WTC11 (cell line): ENCODE results near the gene SPATA46. TPM values are rescaled to one million over a fixed set of nuclear protein-coding genes. Genes with fewer than 3 reads are reported as not detected.
A peak's percentile ranks its signal among the peaks of the same experiment; 100 is the strongest.

ENCODE experiments used
- ATAC-seq: fragments of 200-7000 bp; cut with Tn5 transposase; 2 replicates; pipeline ENCODE4 v1.10.0; 2021; ENCODE audit warnings: mild to moderate bottlenecking, moderate library complexity
- CTCF ChIA-PET: fragments of 300-600 bp; sonication (Branson Sonifier 250); formaldehyde crosslinking; loops from one replicate; lab custom pipeline; 2021; ENCODE audit warnings: antibody characterized with exemption; lab: Charles Lee
- POLR2A ChIA-PET: fragments of 350-600 bp; sonication (Branson Sonifier 250); formaldehyde crosslinking; loops from one replicate; lab custom pipeline; 2021; ENCODE audit warnings: antibody characterized with exemption; lab: Charles Lee
- DNase-seq: peaks from one replicate; pipeline ENCODE4 v3.0.0; 2021; ENCODE audit warnings: low spot score
- H3K27ac Mint-ChIP-seq: 2 replicates; pipeline ENCODE4 v1.8.0; 2021; ENCODE audit warnings: mixed read lengths
- H3K27me3 Mint-ChIP-seq: 2 replicates; pipeline ENCODE4 v1.8.0; 2021; ENCODE audit warnings: low read depth, mild to moderate bottlenecking, moderate library complexity, mixed read lengths
- H3K36me3 Mint-ChIP-seq: 2 replicates; pipeline ENCODE4 v1.8.0; 2021; ENCODE audit warnings: mixed read lengths
- H3K4me1 Mint-ChIP-seq: 2 replicates; pipeline ENCODE4 v1.8.0; 2022; ENCODE audit warnings: mixed read lengths
- H3K4me3 Mint-ChIP-seq: 2 replicates; pipeline ENCODE4 v1.8.0; 2021; ENCODE audit warnings: mild to moderate bottlenecking, moderate library complexity, mixed read lengths
- H3K9me3 Mint-ChIP-seq: 2 replicates; pipeline ENCODE4 v1.8.0; 2021; ENCODE audit warnings: mixed read lengths
- ATF1 ChIP-seq: sonication (generic); formaldehyde crosslinking; IDR thresholded peaks from 2 replicates; pipeline ENCODE4 v1.8.1; 2023; ENCODE audit warnings: mild to moderate bottlenecking, moderate library complexity, missing genetic modification reagents
- FOXJ3 ChIP-seq: sonication (generic); formaldehyde crosslinking; IDR thresholded peaks from 2 replicates; pipeline ENCODE4 v1.9.0; 2021; ENCODE audit warnings: missing genetic modification reagents, mild to moderate bottlenecking, borderline replicate concordance
- FOXP1 ChIP-seq: sonication (generic); formaldehyde crosslinking; IDR thresholded peaks from 2 replicates; pipeline ENCODE4 v1.8.0; 2022; ENCODE audit warnings: missing genetic modification reagents, mild to moderate bottlenecking, moderate library complexity, borderline replicate concordance
- GRHL2 ChIP-seq: fragments of 250-450 bp; sonication (Bioruptor Pico); IDR thresholded peaks from 2 replicates; pipeline ENCODE4 v1.8.0; 2022; ENCODE audit warnings: mild to moderate bottlenecking, moderate library complexity; ENCODE audit not compliant: insufficient replicate concordance, severe bottlenecking
- HMGA2 ChIP-seq: fragments of 250-450 bp; sonication (Bioruptor Pico); IDR thresholded peaks from 2 replicates; pipeline ENCODE4 v1.4.0; 2021; ENCODE audit warnings: mild to moderate bottlenecking, moderate library complexity
- JAZF1 ChIP-seq: fragments of 250-450 bp; sonication (Bioruptor Pico); IDR thresholded peaks from 2 replicates; pipeline ENCODE4 v1.9.0; 2021; ENCODE audit warnings: moderate library complexity, mild to moderate bottlenecking, inconsistent platforms
- MYBL2 ChIP-seq: sonication (generic); formaldehyde crosslinking; IDR thresholded peaks from 2 replicates; pipeline ENCODE4 v1.8.1; 2023; ENCODE audit warnings: mild to moderate bottlenecking, moderate library complexity, missing genetic modification reagents
- NR2C2 ChIP-seq: sonication (generic); formaldehyde crosslinking; IDR thresholded peaks from 2 replicates; pipeline ENCODE4 v1.8.0; 2022; ENCODE audit warnings: mild to moderate bottlenecking, missing genetic modification reagents
- RELA ChIP-seq: sonication (generic); formaldehyde crosslinking; IDR thresholded peaks from 2 replicates; pipeline ENCODE4 v1.8.1; 2022; ENCODE audit warnings: missing genetic modification reagents, mild to moderate bottlenecking, borderline replicate concordance
- RORB ChIP-seq: fragments of 250-450 bp; sonication (Bioruptor Pico); IDR thresholded peaks from 2 replicates; pipeline ENCODE4 v1.9.0; 2021; ENCODE audit warnings: mild to moderate bottlenecking
- SP1 ChIP-seq: sonication (generic); formaldehyde crosslinking; conservative IDR thresholded peaks from 2 replicates; pipeline ENCODE4 v1.8.1; 2022; ENCODE audit warnings: missing genetic modification reagents
- TCF7 ChIP-seq: sonication (generic); formaldehyde crosslinking; IDR thresholded peaks from 2 replicates; pipeline ENCODE4 v1.8.0; 2022; ENCODE audit warnings: mild to moderate bottlenecking, low read depth, missing genetic modification reagents, moderate library complexity
- TEAD1 ChIP-seq: sonication (generic); formaldehyde crosslinking; IDR thresholded peaks from 2 replicates; pipeline ENCODE4 v1.8.0; 2022; ENCODE audit warnings: mild to moderate bottlenecking, missing genetic modification reagents
- TEAD4 ChIP-seq: sonication (generic); formaldehyde crosslinking; IDR thresholded peaks from 2 replicates; pipeline ENCODE4 v1.8.0; 2022; ENCODE audit warnings: mild to moderate bottlenecking, missing genetic modification reagents
- TP53 ChIP-seq: sonication (generic); formaldehyde crosslinking; IDR thresholded peaks from 2 replicates; pipeline ENCODE4 v1.8.1; 2023; ENCODE audit warnings: mild to moderate bottlenecking, missing genetic modification reagents
- ZNF263 ChIP-seq: sonication (generic); formaldehyde crosslinking; IDR thresholded peaks from 2 replicates; pipeline ENCODE4 v1.8.1; 2022; ENCODE audit warnings: low read depth, mild to moderate bottlenecking, moderate library complexity, missing genetic modification reagents
- ZNF317 ChIP-seq: sonication (generic); formaldehyde crosslinking; IDR thresholded peaks from 2 replicates; pipeline ENCODE4 v1.8.1; 2023; ENCODE audit warnings: low read depth, mild to moderate bottlenecking, moderate library complexity, missing genetic modification reagents, borderline replicate concordance
- ZNF396 ChIP-seq: fragments of 250-450 bp; sonication (Bioruptor Pico); IDR thresholded peaks from 2 replicates; pipeline ENCODE4 v1.8.0; 2021; ENCODE audit warnings: mild to moderate bottlenecking, moderate library complexity, borderline replicate concordance
- total RNA-seq: library from RNA; stranded (reverse); gene quantifications from 3 replicates; pipeline ENCODE4 v1.2.3, GENCODE V29; 2021
- TF ChIP-seq, protein P1 (sequence below): sonication (generic); formaldehyde crosslinking; IDR thresholded peaks from 2 replicates; pipeline ENCODE4 v1.8.1; 2022; ENCODE audit warnings: low read depth, mild to moderate bottlenecking, moderate library complexity, missing genetic modification reagents, borderline replicate concordance
- TF ChIP-seq, protein P2 (sequence below): sonication (generic); formaldehyde crosslinking; IDR thresholded peaks from 2 replicates; pipeline ENCODE4 v1.8.0; 2023; ENCODE audit warnings: missing genetic modification reagents, mild to moderate bottlenecking, borderline replicate concordance
- TF ChIP-seq, protein P3 (sequence below): fragments of 200-600 bp; IDR thresholded peaks from 2 replicates; pipeline ENCODE4 v1.8.0; 2022; ENCODE audit warnings: antibody characterized with exemption
- TF ChIP-seq, protein P4 (sequence below): sonication (generic); formaldehyde crosslinking; IDR thresholded peaks from 2 replicates; pipeline ENCODE4 v1.8.1; 2022; ENCODE audit warnings: low read depth, missing genetic modification reagents, borderline replicate concordance
- TF ChIP-seq, protein P5 (sequence below): sonication (generic); formaldehyde crosslinking; IDR thresholded peaks from 2 replicates; pipeline ENCODE4 v1.8.1; 2023; ENCODE audit warnings: mild to moderate bottlenecking, missing genetic modification reagents

Gene SPATA46
- total RNA-seq, 1 experiment from 2014 or later, result not detected

DNA sequence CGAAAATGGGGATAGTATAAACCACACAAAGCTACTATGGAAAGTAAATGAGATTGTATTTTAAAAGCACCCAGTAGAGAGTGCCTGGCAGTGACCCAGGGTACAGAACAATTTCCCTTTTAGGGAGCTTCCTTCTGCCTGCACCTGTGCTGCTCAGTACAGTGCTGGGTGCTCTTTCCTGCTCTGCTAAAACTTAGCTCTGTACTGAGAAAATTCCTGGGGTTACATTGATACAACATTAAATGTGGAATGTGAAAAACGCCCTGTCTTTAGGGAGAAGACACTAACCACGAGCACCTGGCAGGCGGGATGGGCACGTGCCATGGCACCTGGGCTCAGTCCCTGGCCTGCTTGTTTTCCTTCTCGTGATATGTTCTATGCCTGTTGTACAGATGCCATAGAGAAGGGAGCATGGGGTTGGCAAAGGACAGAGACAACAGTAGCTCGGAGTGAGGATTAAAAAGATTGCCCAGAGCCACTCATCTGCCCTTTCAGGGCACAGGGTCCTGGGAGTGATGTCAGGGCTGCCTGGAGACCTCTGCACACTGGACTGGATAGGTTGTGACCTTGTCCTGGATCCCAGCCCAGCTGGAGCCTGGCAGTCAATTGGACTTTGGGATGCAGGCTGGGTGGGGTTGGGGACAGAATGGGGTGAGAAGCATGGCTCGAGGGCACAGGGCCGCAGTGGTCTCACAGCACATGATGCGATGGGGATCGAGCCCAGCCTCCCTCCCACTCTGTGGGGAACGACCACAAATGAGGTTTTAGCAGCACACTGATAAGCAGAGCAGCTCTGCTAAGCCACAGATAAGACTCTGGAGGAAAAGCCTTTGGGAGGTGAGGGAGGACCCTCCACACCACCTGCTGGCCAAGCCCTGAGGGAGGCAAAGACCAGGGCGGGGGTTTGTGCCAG is 4.2 kb downstream of the SPATA46 start (continued):
- TF ChIP-seq TCF7 (CRISPR knock-in tag) (no peak), SP1 (CRISPR knock-in tag) (no peak), RORB (CRISPR knock-in tag) (no peak), JAZF1 (CRISPR knock-in tag) (no peak), ZNF263 (CRISPR knock-in tag) (no peak), HMGA2 (CRISPR knock-in tag) (no peak)
- TF ChIP-seq, protein P1, sequence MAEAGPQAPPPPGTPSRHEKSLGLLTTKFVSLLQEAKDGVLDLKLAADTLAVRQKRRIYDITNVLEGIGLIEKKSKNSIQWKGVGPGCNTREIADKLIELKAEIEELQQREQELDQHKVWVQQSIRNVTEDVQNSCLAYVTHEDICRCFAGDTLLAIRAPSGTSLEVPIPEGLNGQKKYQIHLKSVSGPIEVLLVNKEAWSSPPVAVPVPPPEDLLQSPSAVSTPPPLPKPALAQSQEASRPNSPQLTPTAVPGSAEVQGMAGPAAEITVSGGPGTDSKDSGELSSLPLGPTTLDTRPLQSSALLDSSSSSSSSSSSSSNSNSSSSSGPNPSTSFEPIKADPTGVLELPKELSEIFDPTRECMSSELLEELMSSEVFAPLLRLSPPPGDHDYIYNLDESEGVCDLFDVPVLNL (CRISPR knock-in tag), result no peak
- TF ChIP-seq, protein P2, sequence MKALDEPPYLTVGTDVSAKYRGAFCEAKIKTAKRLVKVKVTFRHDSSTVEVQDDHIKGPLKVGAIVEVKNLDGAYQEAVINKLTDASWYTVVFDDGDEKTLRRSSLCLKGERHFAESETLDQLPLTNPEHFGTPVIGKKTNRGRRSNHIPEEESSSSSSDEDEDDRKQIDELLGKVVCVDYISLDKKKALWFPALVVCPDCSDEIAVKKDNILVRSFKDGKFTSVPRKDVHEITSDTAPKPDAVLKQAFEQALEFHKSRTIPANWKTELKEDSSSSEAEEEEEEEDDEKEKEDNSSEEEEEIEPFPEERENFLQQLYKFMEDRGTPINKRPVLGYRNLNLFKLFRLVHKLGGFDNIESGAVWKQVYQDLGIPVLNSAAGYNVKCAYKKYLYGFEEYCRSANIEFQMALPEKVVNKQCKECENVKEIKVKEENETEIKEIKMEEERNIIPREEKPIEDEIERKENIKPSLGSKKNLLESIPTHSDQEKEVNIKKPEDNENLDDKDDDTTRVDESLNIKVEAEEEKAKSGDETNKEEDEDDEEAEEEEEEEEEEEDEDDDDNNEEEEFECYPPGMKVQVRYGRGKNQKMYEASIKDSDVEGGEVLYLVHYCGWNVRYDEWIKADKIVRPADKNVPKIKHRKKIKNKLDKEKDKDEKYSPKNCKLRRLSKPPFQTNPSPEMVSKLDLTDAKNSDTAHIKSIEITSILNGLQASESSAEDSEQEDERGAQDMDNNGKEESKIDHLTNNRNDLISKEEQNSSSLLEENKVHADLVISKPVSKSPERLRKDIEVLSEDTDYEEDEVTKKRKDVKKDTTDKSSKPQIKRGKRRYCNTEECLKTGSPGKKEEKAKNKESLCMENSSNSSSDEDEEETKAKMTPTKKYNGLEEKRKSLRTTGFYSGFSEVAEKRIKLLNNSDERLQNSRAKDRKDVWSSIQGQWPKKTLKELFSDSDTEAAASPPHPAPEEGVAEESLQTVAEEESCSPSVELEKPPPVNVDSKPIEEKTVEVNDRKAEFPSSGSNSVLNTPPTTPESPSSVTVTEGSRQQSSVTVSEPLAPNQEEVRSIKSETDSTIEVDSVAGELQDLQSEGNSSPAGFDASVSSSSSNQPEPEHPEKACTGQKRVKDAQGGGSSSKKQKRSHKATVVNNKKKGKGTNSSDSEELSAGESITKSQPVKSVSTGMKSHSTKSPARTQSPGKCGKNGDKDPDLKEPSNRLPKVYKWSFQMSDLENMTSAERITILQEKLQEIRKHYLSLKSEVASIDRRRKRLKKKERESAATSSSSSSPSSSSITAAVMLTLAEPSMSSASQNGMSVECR, result no peak

DNA sequence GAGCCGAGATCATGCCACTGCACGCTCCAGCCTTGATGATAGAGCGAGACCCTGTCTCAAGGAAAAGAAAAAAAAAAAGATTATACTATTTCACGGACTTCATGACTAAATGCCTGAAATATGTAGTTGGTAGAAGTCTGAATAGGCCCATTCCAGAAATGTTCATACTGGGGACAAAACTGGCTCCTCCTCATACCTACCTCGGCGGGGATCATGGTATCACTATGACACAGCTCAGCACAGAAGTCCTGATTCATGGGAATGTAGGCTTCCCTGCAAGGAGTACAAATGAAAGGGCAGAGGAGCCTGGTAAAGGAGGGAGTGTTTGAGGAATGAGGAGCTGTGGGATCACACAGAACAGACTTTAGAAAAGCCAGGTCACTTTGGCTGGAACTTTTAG is 5.0 kb downstream of the SPATA46 start:
- peak overlapping the region; percentile 29 for H3K27ac Mint-ChIP-seq
- no peaks in the 10 kb centered on the region for H3K9me3 Mint-ChIP-seq
- ATAC-seq, result no peak
- no peaks in the 10 kb centered on the region for H3K27me3 Mint-ChIP-seq
- no peaks in the 10 kb centered on the region; the same call in 1 of the 2 replicates for H3K36me3 Mint-ChIP-seq
- DNase-seq, result no peak
- H3K4me1 Mint-ChIP-seq, result no peaks in the 10 kb centered on the region
- TF ChIP-seq ZNF396, result no peak
- no peak for TF ChIP-seq FOXP1 (CRISPR knock-in tag)
- TF ChIP-seq, protein P3, sequence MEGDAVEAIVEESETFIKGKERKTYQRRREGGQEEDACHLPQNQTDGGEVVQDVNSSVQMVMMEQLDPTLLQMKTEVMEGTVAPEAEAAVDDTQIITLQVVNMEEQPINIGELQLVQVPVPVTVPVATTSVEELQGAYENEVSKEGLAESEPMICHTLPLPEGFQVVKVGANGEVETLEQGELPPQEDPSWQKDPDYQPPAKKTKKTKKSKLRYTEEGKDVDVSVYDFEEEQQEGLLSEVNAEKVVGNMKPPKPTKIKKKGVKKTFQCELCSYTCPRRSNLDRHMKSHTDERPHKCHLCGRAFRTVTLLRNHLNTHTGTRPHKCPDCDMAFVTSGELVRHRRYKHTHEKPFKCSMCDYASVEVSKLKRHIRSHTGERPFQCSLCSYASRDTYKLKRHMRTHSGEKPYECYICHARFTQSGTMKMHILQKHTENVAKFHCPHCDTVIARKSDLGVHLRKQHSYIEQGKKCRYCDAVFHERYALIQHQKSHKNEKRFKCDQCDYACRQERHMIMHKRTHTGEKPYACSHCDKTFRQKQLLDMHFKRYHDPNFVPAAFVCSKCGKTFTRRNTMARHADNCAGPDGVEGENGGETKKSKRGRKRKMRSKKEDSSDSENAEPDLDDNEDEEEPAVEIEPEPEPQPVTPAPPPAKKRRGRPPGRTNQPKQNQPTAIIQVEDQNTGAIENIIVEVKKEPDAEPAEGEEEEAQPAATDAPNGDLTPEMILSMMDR, result no peak
- no peak for TF ChIP-seq RELA (CRISPR knock-in tag)
- no peak for TF ChIP-seq NR2C2 (CRISPR knock-in tag)
- no peak for TF ChIP-seq TEAD1 (CRISPR knock-in tag)
- TF ChIP-seq, protein P4, sequence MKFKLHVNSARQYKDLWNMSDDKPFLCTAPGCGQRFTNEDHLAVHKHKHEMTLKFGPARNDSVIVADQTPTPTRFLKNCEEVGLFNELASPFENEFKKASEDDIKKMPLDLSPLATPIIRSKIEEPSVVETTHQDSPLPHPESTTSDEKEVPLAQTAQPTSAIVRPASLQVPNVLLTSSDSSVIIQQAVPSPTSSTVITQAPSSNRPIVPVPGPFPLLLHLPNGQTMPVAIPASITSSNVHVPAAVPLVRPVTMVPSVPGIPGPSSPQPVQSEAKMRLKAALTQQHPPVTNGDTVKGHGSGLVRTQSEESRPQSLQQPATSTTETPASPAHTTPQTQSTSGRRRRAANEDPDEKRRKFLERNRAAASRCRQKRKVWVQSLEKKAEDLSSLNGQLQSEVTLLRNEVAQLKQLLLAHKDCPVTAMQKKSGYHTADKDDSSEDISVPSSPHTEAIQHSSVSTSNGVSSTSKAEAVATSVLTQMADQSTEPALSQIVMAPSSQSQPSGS (CRISPR knock-in tag), result no peak
- TF ChIP-seq TEAD4 (CRISPR knock-in tag), result no peak
- no peak for TF ChIP-seq GRHL2 (CRISPR knock-in tag)
- no peak for TF ChIP-seq FOXJ3 (CRISPR knock-in tag)
- TF ChIP-seq, protein P5, sequence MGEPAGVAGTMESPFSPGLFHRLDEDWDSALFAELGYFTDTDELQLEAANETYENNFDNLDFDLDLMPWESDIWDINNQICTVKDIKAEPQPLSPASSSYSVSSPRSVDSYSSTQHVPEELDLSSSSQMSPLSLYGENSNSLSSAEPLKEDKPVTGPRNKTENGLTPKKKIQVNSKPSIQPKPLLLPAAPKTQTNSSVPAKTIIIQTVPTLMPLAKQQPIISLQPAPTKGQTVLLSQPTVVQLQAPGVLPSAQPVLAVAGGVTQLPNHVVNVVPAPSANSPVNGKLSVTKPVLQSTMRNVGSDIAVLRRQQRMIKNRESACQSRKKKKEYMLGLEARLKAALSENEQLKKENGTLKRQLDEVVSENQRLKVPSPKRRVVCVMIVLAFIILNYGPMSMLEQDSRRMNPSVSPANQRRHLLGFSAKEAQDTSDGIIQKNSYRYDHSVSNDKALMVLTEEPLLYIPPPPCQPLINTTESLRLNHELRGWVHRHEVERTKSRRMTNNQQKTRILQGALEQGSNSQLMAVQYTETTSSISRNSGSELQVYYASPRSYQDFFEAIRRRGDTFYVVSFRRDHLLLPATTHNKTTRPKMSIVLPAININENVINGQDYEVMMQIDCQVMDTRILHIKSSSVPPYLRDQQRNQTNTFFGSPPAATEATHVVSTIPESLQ (CRISPR knock-in tag), result no peak
- no peak for TF ChIP-seq TP53 (CRISPR knock-in tag)
- TF ChIP-seq ZNF317 (CRISPR knock-in tag), result no peak
- TF ChIP-seq MYBL2 (CRISPR knock-in tag), result no peak
- no peak for TF ChIP-seq TCF7 (CRISPR knock-in tag)
- TF ChIP-seq ATF1 (CRISPR knock-in tag), result no peak
- ChIA-PET CTCF (interaction anchor here (2.2 kb wide), 1 partner anchor 14 kb away, joined by 9 read pairs; no protein-coding TSS in a partner anchor), POLR2A (no interaction called here)
- H3K4me3 Mint-ChIP-seq, result no peak overlapping the region
